Ramos (cell line): ENCODE results near the gene BABAM2.
"Not testable (repeated sequence)": the region's sequence is repeated elsewhere in the genome, so short reads cannot be mapped to it uniquely, and the experiment has no call there.

Experiments used
- in situ Hi-C: fragments of 300-500 bp; cut with MboI; formaldehyde crosslinking; loops from one replicate; pipeline ENCODE4 v1.14.3; 2022; ENCODE audit warnings: low sequenced_read_pairs; ENCODE audit not compliant: unreplicated experiment

Gene BABAM2

GRCh38 chr2:28318023-28318422 lies 427.5 kb downstream of the BABAM2 start:
- in situ Hi-C loops = no loop called here

GRCh38 chr2:28318462-28319117 lies 428.1 kb downstream of the BABAM2 start:
- in situ Hi-C loops = no loop called here

- in situ Hi-C loops = no loop called here
Measured at GRCh38 chr2:28319118-28320008, 428.8 kb downstream of the BABAM2 start.

- in situ Hi-C loops = no loop called here
Measured at GRCh38 chr2:28320009-28320365, 429.5 kb downstream of the BABAM2 start.

GRCh38 chr2:28320371-28320770 lies 429.8 kb downstream of the BABAM2 start:
- in situ Hi-C loops = no loop called here

GRCh38 chr2:28321426-28321825 lies 430.9 kb downstream of the BABAM2 start:
- in situ Hi-C loops = no loop called here

GRCh38 chr2:28322051-28322450 lies 431.5 kb downstream of the BABAM2 start:
- in situ Hi-C loops = no loop called here

- in situ Hi-C loops = no loop called here
Measured at GRCh38 chr2:28322456-28322855, 431.9 kb downstream of the BABAM2 start.

- in situ Hi-C loops = no loop called here
Measured at GRCh38 chr2:28322981-28323396, 432.5 kb downstream of the BABAM2 start.

GRCh38 chr2:28325173-28325566 lies 434.6 kb downstream of the BABAM2 start:
- in situ Hi-C loops = no loop called here

GRCh38 chr2:28325567-28326468 lies 435.3 kb downstream of the BABAM2 start:
- in situ Hi-C loops = no loop called here

- in situ Hi-C loops = no loop called here
Measured at GRCh38 chr2:28326469-28326805, 435.9 kb downstream of the BABAM2 start.

GRCh38 chr2:28326881-28327505 lies 436.5 kb downstream of the BABAM2 start:
- in situ Hi-C loops = no loop called here

GRCh38 chr2:28327581-28327955 lies 437.0 kb downstream of the BABAM2 start:
- in situ Hi-C loops = no loop called here

- in situ Hi-C loops = no loop called here
Measured at GRCh38 chr2:28327956-28328922, 437.7 kb downstream of the BABAM2 start.

GRCh38 chr2:28329184-28329583 lies 438.7 kb downstream of the BABAM2 start:
- in situ Hi-C loops = no loop called here

GRCh38 chr2:28330722-28331121 lies 440.2 kb downstream of the BABAM2 start:
- in situ Hi-C loops = not testable (repeated sequence)

GRCh38 chr2:28331797-28332196 lies 441.3 kb downstream of the BABAM2 start:
- in situ Hi-C loops = not testable (repeated sequence)

GRCh38 chr2:28332696-28333095 lies 442.2 kb downstream of the BABAM2 start:
- in situ Hi-C loops = no loop called here
